ENCODE results near the gene ELOA2. TPM values are rescaled to one million over a fixed set of nuclear protein-coding genes. Genes with fewer than 3 reads are reported as not detected.

ELOA2 gene
- total RNA-seq, result not detected

DNA sequence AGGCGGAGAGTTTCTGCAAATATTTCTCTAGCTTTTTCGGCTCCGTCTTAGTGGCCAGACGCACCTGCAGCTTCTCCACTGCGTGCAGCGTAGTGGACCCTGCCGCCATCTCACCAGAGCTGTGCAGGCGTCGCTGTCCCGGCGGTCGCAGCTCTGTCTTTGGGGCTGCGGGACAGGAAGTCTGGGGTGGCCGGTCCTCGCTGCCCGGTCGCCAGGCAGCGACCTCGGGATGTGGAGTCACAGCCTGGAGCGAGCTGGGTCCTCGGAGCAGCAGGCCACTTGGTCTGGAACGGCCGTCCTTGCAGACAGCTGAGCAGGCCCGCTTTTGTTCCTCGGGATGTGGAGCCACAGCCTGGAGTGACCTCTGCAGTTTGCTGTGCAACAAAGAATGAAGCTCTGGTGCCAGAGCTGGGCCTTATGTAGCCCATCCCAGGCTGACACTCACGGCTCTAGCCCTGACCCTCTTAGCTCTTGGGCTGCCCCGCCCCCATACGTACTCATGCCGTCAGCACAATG, at the start of gene ELOA2:
Gene ELOA2, minus strand, starts transcription at position 466 of the 516 bp plus-strand sequence. Its CDS starts 357 bp downstream, at position 109.
- ATAC-seq, result no peak
- POLR2A ChIA-PET, result no interaction called here
- no peak for DNase-seq
- no peak within 1 kb of the TSS for H3K4me3 Mint-ChIP-seq
- H3K9me3 Mint-ChIP-seq (ENCODE audit: insufficient read depth), result peaks cover 21% of the 10 kb centered on the region
- H3K27ac Mint-ChIP-seq, result no peak within 1 kb of the TSS
- peaks cover 1% of the 10 kb centered on the region for H3K27me3 Mint-ChIP-seq (ENCODE audit: low read depth)
- no peaks in the 10 kb centered on the region for H3K36me3 Mint-ChIP-seq (ENCODE audit: low read depth)
- CTCF ChIA-PET, result no interaction called here
- H3K4me1 Mint-ChIP-seq (ENCODE audit: low read depth), result no peaks in the 10 kb centered on the region

DNA sequence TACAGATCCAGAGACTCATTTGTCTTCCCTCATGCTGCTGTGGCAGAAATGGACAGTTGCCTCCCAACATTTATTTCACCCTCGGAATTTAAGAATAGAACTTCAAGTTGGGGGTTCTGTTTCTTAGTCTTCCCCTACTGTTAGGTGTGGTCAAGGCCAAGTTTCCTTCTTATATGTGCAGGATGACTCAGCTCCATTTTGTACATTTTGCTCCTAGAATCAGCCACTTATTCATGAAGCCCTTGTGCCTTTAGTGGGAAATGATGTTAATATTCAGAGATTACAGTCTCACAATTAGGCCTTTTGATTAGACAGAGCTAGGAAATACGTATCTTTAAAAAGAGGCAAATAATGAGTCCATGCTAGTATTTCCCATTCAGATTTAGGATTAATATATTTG, 46.2 kb upstream of the ELOA2 start:
- Mint-ChIP-seq H3K27ac (no peak overlapping the region), H3K9me3 (ENCODE audit: insufficient read depth) (no peaks in the 10 kb centered on the region), H3K4me3 (no peak overlapping the region), H3K27me3 (ENCODE audit: low read depth) (no peaks in the 10 kb centered on the region), H3K36me3 (ENCODE audit: low read depth) (no peaks in the 10 kb centered on the region), H3K4me1 (ENCODE audit: low read depth) (no peaks in the 10 kb centered on the region)
- DNase-seq (no peak), ATAC-seq (no peak)
- CTCF ChIA-PET, result interaction anchor here (1.3 kb wide), 1 partner anchor 667 kb away, joined by 3 read pairs; no protein-coding TSS in a partner anchor
- POLR2A ChIA-PET, result no interaction called here

DNA sequence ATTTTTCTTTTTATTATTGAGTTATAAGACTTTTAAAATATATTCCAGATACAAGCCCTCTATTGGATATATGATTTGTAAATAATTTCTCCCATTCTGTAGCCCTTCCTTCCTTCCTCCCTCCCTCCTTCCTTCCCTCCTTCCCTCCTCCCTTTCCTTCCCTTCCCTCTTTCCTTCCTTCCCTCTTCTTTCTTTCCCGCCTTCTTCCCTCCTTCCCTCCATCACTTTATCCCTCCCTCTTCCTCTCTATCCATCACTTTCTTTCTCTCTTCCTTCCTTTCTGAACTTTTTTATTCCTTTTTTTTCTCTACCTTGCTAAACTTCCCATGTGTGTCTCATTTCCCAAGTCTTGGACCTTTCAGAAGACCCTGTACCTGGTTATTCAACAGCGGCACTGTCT, 45.5 kb upstream of the ELOA2 start:
- DNase-seq, result no peak
- H3K27ac Mint-ChIP-seq, result no peak overlapping the region
- H3K36me3 Mint-ChIP-seq (ENCODE audit: low read depth), result no peaks in the 10 kb centered on the region
- ChIA-PET POLR2A (no interaction called here), CTCF (no interaction called here)
- H3K27me3 Mint-ChIP-seq (ENCODE audit: low read depth), result no peaks in the 10 kb centered on the region
- no peaks in the 10 kb centered on the region for H3K4me1 Mint-ChIP-seq (ENCODE audit: low read depth)
- no peak for ATAC-seq
- H3K9me3 Mint-ChIP-seq (ENCODE audit: insufficient read depth), result no peaks in the 10 kb centered on the region
- H3K4me3 Mint-ChIP-seq, result no peak overlapping the region

DNA sequence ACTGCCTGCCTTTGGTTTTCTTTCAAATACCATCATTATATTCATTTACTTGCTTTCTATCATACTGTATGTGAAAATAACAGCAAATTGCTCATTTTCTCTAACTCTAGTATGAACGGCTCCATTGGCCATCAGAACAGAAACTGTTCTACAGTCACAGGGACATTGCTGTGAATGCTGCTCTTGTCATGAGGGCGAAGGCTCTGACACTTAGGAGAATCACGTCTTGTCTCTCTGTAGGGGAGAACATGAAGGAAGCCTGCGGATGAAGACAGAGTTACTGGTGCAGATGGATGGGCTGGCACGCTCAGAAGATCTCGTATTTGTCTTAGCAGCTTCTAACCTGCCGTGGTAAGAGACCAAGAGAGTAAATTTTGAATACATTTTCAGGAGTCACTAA, 41.7 kb upstream of the ELOA2 start:
- no peak overlapping the region for H3K27ac Mint-ChIP-seq
- ChIA-PET CTCF (no interaction called here), POLR2A (no interaction called here)
- H3K4me1 Mint-ChIP-seq (ENCODE audit: low read depth), result peaks cover 5% of the 10 kb centered on the region
- no peak for ATAC-seq
- H3K9me3 Mint-ChIP-seq (ENCODE audit: insufficient read depth), result no peaks in the 10 kb centered on the region
- no peaks in the 10 kb centered on the region for H3K36me3 Mint-ChIP-seq (ENCODE audit: low read depth)
- peaks cover 2% of the 10 kb centered on the region for H3K27me3 Mint-ChIP-seq (ENCODE audit: low read depth)
- H3K4me3 Mint-ChIP-seq, result no peak overlapping the region
- no peak for DNase-seq

DNA sequence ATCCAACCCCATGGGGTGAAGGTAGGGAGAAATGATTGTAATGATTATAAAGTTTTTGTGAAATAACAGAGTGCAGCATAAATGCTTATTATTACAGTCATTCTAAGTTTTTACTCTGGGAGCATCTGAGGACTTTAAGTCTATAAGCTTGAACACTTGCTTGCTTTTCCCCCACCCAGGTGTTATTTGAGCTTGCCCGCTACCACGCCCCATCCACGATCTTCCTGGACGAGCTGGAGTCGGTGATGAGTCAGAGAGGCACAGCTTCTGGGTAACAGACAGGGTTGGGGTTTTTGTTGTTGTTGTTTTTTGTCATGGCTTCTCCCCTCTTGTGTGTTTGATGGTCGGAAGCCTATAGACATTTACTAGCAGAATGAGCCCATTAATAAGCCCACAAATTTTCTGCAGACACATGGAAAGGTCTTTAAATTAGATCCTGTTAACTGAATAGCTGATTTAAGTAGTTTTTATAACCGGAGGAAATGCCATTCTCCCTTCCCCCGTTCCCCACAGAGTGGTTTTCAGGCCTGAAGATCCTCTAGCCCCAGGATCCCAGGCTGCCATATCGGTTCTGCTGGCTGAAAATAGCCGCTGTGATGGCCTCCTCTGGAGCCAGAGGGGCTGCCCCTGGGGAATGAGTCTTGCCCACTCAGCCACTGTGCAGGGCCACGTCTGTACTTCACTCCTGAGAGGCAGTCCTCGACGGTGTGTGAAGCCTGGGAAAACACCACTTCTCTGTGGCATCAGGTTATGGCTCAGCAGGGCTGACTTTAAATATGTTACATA, 39.9 kb upstream of the ELOA2 start:
- CTCF ChIA-PET, result interaction anchor here (0.8 kb wide), 1 partner anchor 26 kb away, joined by 3 read pairs; no protein-coding TSS in a partner anchor
- no peak for ATAC-seq
- H3K4me3 Mint-ChIP-seq, result no peak overlapping the region
- POLR2A ChIA-PET, result no interaction called here
- peaks cover 5% of the 10 kb centered on the region for H3K4me1 Mint-ChIP-seq (ENCODE audit: low read depth)
- no peak overlapping the region for H3K27ac Mint-ChIP-seq
- no peak for DNase-seq
- no peaks in the 10 kb centered on the region for H3K9me3 Mint-ChIP-seq (ENCODE audit: insufficient read depth)
- no peaks in the 10 kb centered on the region for H3K36me3 Mint-ChIP-seq (ENCODE audit: low read depth)
- H3K27me3 Mint-ChIP-seq (ENCODE audit: low read depth), result peaks cover 2% of the 10 kb centered on the region

DNA sequence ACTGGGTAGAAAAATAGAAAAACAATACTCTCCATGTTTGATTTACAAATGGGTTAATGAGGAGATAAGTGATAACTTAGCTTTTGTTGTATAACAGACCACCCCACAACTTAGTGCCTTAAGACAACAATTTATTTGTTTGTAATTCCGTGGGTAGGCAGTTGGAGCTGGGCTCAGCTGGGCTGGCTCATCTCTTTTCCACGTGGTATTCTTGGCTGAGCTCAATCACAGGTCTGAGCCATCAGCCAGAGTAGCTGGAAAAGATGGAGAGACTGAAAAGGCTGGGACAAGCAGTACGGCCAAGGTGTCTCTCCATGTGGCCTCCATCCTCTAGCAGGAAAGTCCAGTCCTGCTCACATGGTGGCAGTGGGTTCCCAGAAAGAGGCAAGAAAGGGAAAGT, 32.2 kb upstream of the ELOA2 start:
- DNase-seq (no peak), ATAC-seq (no peak)
- CTCF ChIA-PET, result no interaction called here
- POLR2A ChIA-PET, result no interaction called here
- Mint-ChIP-seq H3K36me3 (ENCODE audit: low read depth) (no peaks in the 10 kb centered on the region), H3K9me3 (ENCODE audit: insufficient read depth) (no peaks in the 10 kb centered on the region), H3K27ac (no peak overlapping the region), H3K27me3 (ENCODE audit: low read depth) (peaks cover 4% of the 10 kb centered on the region), H3K4me1 (ENCODE audit: low read depth) (no peaks in the 10 kb centered on the region), H3K4me3 (no peak overlapping the region)

DNA sequence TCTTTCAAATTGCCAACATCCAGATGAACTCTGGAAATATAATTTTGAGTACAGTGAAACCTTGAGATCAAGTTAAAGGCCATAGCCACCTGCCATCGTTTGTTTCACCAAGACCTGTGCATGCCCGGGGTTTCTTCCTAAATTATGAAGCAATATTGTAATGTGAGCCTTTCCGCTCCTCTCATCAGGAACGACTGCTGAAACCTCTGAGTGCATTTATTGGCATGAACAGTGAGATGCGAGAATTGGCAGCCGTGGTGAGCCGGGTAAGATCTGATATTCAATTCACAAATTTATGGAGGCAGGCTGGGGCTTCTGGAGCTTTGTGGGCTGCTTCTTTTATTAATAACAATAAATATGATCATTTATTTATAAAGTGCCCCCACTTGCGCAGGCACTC, 27.7 kb upstream of the ELOA2 start:
- H3K4me3 Mint-ChIP-seq, result no peak overlapping the region
- CTCF ChIA-PET, result interaction anchor here (1.5 kb wide), 1 partner anchor 26 kb away, joined by 4 read pairs; no protein-coding TSS in a partner anchor

GRCh38 chr18:47062471-47062870, 27.1 kb upstream of the ELOA2 start:
- H3K36me3 Mint-ChIP-seq (ENCODE audit: low read depth), result no peaks in the 10 kb centered on the region
- H3K27me3 Mint-ChIP-seq (ENCODE audit: low read depth), result peaks cover 1% of the 10 kb centered on the region
- DNase-seq (no peak), ATAC-seq (no peak)
- CTCF ChIA-PET, result interaction anchor here (1.5 kb wide), 1 partner anchor 27 kb away, joined by 4 read pairs; no protein-coding TSS in a partner anchor
- no peaks in the 10 kb centered on the region for H3K9me3 Mint-ChIP-seq (ENCODE audit: insufficient read depth)
- POLR2A ChIA-PET, result no interaction called here
- H3K4me1 Mint-ChIP-seq (ENCODE audit: low read depth), result no peaks in the 10 kb centered on the region
- no peak overlapping the region for H3K4me3 Mint-ChIP-seq
- no peak overlapping the region for H3K27ac Mint-ChIP-seq

More for the DNA sequence above, 27.7 kb upstream of the ELOA2 start:
- Mint-ChIP-seq H3K9me3 (ENCODE audit: insufficient read depth) (no peaks in the 10 kb centered on the region), H3K27ac (no peak overlapping the region), H3K4me1 (ENCODE audit: low read depth) (no peaks in the 10 kb centered on the region), H3K27me3 (ENCODE audit: low read depth) (peaks cover 2% of the 10 kb centered on the region), H3K36me3 (ENCODE audit: low read depth) (no peaks in the 10 kb centered on the region)
- DNase-seq, result no peak
- POLR2A ChIA-PET, result no interaction called here
- ATAC-seq, result no peak

DNA sequence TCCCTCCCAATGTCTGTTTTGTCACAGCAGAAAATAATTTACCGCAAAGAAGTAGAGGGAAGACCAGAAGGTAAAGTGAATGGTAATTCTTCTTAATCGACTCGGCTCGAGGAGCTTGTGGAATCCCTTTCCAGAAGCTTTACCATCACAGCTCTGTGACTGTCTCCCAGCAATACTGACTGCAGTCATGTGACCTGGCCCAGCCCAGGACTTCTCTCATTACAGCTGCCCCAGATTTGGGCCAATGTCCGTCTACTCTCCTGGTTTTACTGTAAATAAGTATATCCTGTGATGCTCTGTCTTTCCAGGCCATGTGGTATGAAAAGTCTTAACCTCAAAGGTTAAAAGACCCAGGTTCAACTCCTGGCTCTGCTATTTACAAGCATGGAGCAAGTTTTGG, 18.9 kb upstream of the ELOA2 start:
- Mint-ChIP-seq H3K27ac (no peak overlapping the region), H3K36me3 (ENCODE audit: low read depth) (no peaks in the 10 kb centered on the region), H3K4me1 (ENCODE audit: low read depth) (no peaks in the 10 kb centered on the region), H3K4me3 (no peak overlapping the region), H3K27me3 (ENCODE audit: low read depth) (no peaks in the 10 kb centered on the region), H3K9me3 (ENCODE audit: insufficient read depth) (no peaks in the 10 kb centered on the region)
- POLR2A ChIA-PET, result no interaction called here
- no peak for ATAC-seq
- no peak for DNase-seq
- CTCF ChIA-PET, result interaction anchor here (1.9 kb wide), 1 partner anchor 151 kb away, joined by 4 read pairs; no protein-coding TSS in a partner anchor

DNA sequence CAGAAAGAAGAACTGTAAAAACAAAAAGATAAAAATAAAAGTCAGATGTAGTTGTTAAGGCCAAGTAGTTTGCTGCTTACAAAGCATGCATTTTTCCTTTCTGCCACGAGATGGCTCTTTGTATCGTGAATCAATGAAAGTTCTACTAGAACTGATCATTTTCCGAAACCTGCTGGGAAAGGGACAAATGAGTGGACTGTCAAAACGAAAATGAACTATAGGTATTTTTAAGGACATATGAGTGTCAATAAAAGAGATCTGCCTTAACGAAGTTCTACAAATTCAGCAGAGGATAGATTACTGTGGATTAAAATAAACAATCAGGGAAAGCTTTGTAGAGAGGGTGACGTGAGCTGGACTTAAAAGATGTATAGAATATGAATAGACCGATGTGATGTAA, 15.0 kb upstream of the ELOA2 start:
- Mint-ChIP-seq H3K27me3 (ENCODE audit: low read depth) (no peaks in the 10 kb centered on the region), H3K9me3 (ENCODE audit: insufficient read depth) (no peaks in the 10 kb centered on the region), H3K4me3 (no peak overlapping the region), H3K36me3 (ENCODE audit: low read depth) (no peaks in the 10 kb centered on the region), H3K4me1 (ENCODE audit: low read depth) (no peaks in the 10 kb centered on the region), H3K27ac (no peak overlapping the region)
- ATAC-seq (no peak), DNase-seq (peak; percentile 34)
- CTCF ChIA-PET, result interaction anchor here (0.6 to 1.6 kb wide), 6 partner anchors 13 to 699 kb away, joined by 3 to 13 read pairs (median 3); no protein-coding TSS in a partner anchor
- POLR2A ChIA-PET, result no interaction called here

DNA sequence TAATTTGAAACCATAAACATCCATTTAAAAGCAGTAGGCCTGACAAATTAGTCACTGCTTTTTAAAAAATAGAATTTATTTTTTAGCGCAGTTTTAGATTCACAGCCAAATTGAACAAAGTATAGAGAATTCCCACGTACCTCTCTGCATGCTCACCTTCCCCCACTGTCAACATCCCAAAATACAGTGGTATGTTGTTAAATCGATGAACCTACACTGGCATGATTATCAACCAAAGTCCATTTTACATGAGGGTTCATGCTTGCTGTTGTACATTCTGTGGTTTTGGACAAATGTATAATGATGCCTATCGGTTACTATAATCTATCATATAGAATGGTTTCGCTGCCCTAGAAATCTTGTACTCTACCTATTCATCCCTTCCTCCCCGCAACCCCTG, 5.6 kb upstream of the ELOA2 start:
- no peaks in the 10 kb centered on the region for H3K36me3 Mint-ChIP-seq (ENCODE audit: low read depth)
- peaks cover 3% of the 10 kb centered on the region for H3K27me3 Mint-ChIP-seq (ENCODE audit: low read depth)
- no peaks in the 10 kb centered on the region for H3K4me1 Mint-ChIP-seq (ENCODE audit: low read depth)
- CTCF ChIA-PET, result no interaction called here
- H3K27ac Mint-ChIP-seq, result no peak overlapping the region
- DNase-seq, result no peak
- ATAC-seq, result no peak
- no peak overlapping the region for H3K4me3 Mint-ChIP-seq
- H3K9me3 Mint-ChIP-seq (ENCODE audit: insufficient read depth), result peaks cover 3% of the 10 kb centered on the region
- POLR2A ChIA-PET, result no interaction called here

GRCh38 chr18:47036927-47037578, 1.6 kb upstream of the ELOA2 start:
- no peaks in the 10 kb centered on the region for H3K4me1 Mint-ChIP-seq (ENCODE audit: low read depth)
- peaks cover 3% of the 10 kb centered on the region for H3K27me3 Mint-ChIP-seq (ENCODE audit: low read depth)
- no peaks in the 10 kb centered on the region for H3K36me3 Mint-ChIP-seq (ENCODE audit: low read depth)
- H3K27ac Mint-ChIP-seq, result no peak overlapping the region
- CTCF ChIA-PET, result no interaction called here
- no peak for ATAC-seq
- H3K4me3 Mint-ChIP-seq, result no peak overlapping the region
- no peak for DNase-seq
- peaks cover 14% of the 10 kb centered on the region for H3K9me3 Mint-ChIP-seq (ENCODE audit: insufficient read depth)
- POLR2A ChIA-PET, result no interaction called here

All from activated CD8-positive, alpha-beta T cell treated with anti-CD3 and anti-CD28 coated beads, Interleukin-2, amount 10 ng/mL, durations not matched to agents 7 days and 5 days (primary cell).